Stimulated activated CD8-positive, alpha-beta memory T cell treated with anti-CD3 and anti-CD28 coated beads, Interleukin-15, amount 100 ng/mL, for 1 hour (primary cell): ENCODE results near the gene TLCD3B.

Source experiments
- DNase-seq: peaks from one replicate; pipeline ENCODE4 v3.0.0-alpha.2; 2020; ENCODE audit warnings: low read depth

TLCD3B gene

DNA sequence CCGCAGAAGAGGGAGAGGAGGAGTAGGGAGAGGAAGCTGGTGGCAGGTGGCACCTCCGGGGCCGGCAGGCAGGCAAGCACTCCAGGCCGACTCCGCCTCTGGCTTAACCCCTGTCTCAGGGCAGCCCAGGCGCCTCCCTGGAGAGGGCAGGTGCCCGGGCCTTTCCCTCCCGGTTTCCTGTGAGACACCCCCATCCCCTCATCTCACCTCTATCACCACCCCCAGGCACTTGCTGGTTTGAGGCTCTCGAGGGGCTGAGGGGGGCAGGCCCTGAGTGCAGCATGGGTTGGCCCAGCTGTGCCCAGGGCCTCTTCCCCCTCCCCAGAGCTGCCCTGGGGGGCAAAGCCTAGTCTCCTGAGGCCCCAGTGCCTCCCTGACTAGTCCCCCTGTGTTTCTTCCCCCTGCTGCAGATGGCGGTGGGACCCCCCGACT lies 26.2 kb downstream of the TLCD3B start:
- DNase-seq: no peak

DNA sequence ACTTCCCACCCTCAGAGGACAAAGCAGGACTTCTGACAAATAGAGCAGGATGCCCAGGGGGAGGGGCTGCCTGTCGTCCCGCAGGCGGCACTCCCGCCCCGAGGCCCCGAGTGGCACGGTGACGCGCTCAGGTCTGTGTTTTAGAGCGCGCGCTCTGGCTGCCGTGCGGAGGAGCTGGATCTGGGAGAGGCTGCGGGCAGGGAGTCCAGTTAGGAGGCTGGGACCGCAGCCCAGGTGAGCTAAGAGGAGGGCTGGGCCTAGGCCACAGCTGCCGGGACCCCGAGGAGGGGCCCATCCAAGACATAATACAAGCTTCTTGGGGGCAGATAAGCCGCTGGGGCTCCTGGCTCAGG lies 26.7 kb downstream of the TLCD3B start:
- no peak for DNase-seq

DNA sequence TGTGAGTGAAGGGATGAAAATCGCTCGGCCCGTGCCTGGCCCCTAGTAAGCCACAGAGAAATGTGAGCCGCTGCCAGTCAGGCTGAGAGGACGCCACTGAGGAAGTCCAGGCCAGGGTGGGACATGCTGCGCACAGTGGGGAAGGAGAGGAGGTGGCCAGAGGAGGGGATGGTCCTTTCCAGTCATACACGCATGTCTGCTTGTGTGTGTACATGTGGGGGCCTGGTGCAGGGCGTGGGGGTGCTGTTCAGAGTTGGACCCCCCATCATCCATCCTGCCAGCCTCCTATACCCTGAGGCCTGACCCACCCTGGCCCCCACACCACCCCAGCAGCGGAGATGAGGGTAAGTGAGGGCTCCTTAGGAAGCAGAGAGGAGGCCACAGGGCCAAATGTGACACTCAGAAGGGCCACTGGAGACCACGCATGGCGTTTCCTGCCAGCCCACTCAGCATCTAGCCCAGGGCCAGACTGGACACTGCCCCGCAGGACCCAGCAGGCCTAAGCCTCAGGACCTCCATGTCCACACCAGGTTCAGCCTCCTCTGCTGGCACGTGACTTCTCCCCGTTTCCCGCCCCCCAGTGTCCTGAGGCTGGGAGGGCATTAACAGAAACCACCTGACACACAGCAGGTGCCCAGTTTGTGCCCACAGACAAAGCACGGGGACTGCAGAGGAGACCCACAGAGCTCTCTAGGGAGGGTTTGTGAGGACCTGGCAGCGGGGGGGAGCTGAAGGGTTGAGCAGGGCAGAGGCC lies 27.2 kb downstream of the TLCD3B start:
- no peak for DNase-seq

DNA sequence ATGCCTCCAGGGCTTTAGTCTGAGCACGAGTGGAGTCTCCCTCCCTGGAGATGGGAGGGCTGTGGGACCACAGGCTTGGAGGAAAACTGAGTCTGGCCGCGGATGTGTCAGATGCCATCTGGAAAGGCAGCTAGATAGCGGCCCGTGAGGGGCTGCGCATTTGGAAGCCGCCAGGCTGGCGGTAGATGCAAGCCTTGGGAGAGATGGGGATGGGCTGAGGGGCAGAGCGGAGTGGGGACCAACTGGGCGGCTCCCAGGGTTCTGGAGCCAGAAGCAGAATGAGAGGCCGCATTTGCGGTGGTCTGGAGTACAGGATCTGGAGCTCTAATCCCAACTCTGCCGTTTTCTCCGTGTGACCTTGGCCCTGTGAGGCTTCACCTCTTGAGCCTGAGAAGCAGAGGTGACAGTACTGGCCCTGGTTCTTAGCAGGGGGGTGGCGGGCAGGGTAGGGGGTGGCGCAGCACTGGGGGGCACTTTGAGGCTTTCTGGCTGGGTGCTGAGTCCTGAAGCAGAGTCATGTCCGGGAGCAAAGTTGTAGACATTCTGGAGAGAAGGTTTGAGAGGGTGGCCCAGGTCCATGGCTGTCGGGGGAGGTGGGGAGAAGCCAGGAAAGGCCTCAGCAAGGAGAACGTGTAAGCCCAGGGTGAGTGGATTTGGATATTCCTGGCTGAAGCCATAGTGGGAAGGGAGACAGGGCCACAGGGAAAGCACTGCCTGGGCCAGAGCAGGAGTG lies 28.3 kb downstream of the TLCD3B start:
- DNase-seq: no peak

DNA sequence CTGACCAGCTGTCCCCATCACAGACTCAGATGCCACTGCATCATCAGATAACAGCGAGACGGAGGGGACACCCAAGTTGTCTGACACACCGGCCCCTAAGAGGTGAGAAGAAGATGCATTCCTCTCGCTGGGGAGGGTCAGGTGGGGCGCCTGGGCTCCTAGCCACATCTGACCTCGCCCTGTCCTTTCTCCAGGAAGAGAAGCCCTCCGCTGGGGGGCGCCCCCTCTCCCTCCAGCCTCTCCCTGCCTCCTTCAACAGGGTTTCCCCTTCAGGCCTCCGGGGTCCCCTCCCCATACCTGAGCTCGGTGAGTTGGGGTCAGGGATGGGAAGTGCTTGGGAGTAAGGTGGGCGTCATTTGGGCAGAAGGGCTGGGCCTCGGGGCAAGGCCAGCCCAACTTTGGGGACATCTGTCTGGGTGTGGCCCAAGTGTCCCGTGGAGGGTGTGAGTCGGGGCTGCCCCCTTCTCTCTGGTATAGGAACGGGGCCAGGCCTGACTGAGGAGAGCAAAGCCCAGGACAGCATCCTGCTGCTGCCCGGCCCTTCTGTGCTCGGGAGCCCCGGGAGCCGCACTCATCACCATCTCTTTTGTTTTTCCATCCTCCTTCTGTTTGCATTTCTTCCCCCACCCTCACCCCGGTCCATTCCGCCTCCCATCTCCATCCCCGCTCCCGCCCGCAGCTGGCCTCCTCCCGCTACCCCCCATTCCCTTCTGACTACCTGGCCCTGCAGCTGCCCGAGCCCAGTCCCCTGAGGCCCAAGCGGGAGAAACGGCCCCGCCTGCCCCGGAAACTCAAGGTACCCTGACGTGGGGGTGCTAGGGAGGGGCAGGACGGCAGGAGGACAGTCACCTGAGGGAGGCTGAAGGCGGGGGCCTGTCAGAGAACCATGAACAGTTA lies 30.1 kb downstream of the TLCD3B start:
- DNase-seq: no peak

DNA sequence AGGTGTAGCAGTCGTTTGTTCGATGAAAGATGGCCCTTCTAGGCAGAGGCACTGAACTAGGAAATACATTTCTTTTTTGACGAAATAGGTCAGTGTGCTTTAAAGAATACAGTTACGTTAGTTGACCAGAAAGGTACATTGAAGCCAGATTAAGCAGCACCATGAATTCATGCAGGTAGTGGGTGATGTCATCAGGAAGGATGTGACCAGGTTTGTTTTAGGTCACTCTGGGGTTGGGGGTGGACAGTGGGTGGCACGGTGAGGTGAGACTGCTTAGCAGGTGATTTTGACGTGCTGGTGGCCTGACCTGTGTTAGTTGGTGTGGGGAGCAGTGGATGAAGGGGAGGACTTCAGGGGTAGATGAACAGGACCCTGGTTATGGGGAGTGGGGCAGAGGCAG lies 31.5 kb downstream of the TLCD3B start:
- DNase-seq: no peak

DNA sequence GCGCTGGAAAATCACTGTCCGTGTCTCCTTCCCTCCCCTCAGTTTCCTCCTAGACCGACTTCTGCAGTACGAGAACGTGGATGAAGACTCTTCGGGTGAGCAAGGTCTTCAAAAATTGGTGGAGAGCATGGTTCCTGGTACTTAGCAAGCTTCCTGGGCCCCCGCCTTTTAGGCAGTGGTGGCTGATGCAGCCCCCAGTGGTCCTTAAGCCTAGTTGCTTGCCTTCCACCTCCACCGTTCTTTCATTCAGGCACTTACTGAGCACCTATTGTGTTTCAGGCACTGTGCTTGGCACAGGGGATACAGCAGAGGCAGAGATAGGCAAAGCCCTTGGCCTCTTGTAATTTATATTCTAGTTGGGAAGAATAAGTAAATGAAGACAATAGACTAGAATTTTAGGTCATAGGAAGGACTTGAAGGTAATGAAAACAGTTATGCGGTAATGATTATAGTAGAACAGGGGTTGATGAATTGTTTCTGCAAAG lies 34.3 kb downstream of the TLCD3B start:
- DNase-seq: no peak

DNA sequence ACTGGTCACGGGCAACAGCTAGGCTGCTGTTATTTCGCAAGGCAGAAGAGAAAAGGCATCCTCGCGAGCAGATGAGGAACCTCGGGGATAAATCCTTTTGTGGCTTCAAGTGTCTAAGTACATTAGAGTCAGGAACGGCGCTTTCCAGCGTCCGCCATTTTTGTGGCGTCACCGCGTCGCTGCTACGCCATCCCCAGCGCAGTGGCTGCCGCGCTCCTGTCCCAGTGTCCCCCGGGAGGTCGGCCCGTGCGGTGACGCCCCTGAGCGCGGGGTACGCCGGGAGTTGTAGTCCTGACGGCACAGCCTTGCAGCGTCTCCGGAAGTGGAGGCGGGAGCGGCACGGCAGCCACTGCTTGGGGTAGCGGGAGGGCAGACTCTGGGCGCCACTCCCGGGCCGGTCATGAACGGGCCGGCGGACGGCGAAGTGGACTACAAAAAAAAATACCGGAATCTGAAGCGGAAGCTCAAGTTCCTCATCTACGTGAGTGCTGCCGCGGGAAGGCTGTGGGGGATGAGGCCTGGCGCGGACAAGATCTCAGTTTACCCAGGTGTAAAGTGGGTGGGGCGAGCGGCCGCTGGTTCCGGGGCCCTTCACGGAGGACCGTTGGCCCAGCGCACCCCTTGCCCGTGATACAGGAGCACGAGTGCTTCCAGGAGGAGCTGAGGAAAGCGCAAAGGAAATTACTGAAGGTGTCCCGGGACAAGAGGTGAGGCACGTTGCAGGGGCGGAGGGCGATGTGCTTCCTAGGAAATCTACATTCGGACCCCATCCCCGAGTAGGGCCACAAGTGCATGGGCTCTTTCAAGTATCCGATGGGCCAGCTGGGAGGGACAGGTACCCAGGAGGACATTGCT lies 34.9 kb downstream of the TLCD3B start, which contains the start of gene INO80E:
Gene INO80E, plus strand, starts transcription at position 331 of the 855 bp plus-strand sequence. Its CDS starts 70 bp downstream, at position 401.
- DNase-seq: peak; percentile 99

DNA sequence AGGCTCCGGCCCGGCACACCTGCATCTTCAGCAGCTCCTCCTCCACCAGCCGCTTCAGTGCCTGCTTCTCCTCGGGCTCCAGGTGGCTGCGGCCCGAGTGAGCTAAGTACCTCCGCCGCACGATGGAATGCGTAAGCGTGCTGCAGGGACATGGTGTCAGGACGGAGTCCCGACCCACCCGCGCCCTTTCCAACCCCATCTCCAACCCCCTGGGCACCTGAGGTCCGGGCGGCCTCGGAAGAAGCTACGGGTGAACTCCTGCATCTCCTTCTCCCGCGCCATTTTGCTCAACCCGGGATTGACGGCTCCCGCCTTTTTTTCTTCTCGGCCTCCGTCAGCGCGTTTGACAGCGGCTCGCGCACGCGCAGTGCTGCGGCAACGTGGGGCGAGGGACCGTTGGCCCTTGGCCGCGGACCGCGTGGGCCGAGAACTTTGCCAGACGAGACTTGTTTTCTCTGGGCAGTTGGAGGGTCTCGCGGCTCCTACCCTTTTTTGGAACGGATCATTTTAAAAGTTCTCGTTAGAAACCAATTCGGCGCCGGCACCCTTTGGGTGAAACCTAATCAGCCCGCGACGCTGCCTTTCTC lies 35.7 kb downstream of the TLCD3B start, which contains the start of gene HIRIP3:
Gene HIRIP3, minus strand, starts transcription at position 294 of the 587 bp plus-strand sequence. Its CDS starts 12 bp downstream, at position 282.
- peak; percentile 68 for DNase-seq

DNA sequence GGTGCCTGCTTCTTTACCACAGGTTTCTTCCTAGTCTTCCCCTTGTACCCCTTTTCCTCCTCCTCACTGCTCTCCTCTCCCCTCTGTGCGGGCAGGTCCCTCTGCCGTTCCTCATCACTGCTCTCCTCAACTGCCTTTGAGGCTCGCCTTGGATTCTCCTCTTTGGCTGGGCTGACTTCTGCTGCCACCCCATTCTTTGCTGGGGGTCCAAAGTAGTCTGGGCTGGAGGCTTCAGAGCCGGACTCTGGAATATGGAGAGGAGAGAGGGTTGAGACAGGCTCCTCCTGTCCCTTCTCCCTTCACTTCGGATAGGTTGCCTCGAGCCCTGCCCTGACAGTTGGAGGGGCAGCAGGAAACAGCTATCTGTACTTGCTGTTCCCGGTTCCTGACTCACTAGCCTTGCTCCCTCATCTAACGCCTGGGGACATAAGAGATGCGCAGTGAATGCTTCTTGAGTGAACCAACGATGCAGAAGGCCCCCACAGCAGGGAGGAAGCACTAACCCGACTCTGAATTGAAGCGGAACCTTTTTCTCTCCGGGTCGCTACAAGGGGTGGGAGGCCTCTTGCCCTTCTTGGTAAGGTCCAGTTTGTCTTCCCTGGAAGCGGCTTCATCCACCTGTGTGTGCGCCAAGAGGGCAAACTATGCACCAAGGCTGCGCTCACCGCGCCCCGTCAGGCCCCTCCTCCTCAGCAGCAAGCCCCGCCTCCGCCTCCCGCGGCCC lies 36.3 kb downstream of the TLCD3B start:
- peak; percentile 42 for DNase-seq

DNA sequence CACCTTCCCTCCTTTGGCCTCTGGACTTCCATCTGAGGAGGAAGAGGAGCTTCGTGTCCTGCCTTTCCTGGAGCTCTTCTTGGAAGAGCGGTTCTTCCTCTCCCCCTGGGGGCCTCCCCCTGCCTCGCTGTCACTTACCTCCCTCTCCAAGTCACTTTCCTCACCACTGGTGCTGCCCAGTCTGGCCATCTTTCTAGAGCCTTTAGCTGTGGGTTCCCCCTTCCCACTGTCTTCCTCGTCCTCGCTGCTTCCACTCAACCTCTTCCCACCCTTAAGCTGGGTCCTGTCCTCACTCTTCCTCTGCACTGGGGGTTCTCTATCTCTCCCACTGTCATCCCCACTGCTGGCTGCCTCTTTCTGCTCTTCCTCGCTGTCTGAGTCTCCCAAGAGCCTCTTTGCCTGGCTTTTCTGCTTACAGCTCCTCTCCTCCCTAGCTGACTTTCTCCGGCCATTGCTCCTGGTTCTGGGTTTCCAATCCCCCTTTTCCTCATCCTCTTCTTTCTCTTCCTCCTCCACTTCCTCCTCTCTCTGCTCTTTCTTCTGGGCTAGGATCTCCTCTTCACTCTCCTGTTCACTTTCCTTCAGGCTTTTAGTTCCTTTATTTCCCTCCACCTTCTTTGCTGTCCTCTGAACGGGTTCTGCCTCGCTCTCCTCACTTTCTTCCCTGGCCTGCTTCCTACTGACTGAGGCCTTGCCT lies 37.0 kb downstream of the TLCD3B start:
- DNase-seq: no peak

DNA sequence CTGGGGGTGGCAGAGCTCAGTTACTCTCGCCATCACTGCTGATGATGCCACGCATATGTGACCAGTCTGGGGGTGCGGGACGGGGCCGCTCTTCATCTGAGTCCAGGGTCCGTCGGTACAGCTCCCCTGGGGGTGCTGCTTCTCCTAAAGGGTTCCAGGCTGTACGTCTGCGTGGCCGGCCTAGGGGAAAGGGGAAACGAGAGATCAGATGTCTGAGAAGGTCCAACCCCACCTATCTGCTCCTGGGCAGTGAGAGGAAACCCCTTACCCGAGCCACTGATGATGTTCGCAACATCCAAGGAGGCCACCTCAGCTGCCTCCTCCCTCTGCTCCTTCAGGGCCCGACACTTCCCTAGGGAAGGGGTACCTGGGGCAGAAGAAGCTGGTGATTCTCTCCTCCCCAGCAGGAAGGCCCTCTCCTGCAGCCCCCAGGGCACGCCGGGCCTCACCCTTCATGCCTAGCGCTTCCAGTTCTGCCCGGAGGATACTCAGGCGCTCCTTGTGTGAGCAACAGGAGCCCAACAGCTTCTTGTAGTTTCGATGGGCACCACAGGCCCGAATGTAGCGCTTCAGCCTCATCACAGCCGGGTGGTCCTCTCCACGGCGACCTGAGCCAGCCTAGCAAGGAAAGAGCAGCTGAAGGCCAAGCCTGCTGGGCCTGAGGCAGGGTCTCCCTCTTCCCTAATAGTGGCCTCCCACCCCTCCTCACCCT lies 37.7 kb downstream of the TLCD3B start:
- DNase-seq: no peak

DNA sequence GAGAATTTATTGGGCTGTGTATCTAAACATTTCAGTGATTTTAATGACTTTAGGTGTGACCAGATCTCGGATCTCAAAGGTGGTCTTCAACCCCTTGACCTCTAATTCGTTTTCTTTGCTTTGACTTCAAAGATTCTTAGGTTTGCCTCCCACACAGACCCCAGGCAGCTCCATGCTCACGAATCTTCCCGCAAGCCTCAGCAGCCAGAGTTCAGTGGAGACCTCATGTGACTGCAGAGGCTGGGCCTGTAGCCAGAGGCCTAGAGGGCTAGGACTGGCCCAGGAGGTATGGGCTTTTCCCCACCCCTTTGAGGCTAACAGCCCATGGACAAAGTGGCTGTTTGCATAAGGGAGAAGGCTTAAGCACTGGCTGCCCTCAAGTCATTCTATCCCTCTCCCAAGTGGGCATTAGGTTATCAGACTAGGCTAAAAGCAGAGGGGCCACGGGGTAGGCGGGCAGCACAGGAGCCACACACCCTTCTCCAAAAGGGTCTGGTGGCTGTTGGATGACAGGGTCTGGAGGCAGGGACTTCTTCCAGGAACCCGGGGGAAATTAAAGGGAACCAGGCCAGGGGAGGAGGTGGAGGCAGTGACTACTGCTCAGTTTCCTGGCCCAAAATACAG lies 38.6 kb downstream of the TLCD3B start:
- DNase-seq: no peak

DNA sequence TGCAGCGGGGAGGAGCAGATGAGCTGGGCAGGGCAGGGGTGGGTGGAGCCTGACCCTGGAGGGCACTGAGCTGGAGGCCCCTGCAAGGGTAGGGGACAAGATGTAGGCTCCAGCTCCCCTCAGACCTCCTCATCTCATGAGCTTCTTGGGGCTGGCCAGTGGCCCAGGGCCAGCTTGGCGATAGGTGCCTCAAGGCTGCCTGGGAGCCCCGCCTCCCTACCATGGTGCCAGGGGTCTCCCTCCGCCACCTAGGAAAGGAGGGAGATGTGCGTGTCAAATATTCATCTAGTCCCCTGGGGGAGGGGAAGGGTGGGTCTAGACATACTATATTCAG lies 39.5 kb downstream of the TLCD3B start:
- no peak for DNase-seq

DNA sequence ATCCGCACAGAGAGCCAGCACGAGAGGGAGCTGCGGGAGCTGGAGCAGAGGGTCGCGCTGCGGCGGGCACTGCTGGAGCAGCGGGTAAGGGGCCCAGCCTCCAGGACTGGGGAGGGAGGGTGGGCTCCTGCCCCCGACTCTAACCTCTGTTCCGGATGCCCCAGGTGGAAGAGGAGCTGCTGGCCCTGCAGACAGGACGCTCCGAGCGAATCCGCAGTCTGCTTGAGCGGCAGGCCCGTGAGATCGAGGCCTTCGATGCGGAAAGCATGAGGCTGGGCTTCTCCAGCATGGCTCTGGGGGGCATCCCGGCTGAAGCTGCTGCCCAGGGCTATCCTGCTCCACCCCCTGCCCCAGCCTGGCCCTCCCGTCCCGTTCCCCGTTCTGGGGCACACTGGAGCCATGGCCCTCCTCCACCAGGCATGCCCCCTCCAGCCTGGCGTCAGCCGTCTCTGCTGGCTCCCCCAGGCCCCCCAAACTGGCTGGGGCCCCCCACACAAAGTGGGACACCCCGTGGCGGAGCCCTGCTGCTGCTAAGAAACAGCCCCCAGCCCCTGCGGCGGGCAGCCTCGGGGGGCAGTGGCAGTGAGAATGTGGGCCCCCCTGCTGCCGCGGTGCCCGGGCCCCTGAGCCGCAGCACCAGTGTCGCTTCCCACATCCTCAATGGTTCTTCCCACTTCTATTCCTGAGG lies 40.0 kb downstream of the TLCD3B start:
- no peak for DNase-seq

DNA sequence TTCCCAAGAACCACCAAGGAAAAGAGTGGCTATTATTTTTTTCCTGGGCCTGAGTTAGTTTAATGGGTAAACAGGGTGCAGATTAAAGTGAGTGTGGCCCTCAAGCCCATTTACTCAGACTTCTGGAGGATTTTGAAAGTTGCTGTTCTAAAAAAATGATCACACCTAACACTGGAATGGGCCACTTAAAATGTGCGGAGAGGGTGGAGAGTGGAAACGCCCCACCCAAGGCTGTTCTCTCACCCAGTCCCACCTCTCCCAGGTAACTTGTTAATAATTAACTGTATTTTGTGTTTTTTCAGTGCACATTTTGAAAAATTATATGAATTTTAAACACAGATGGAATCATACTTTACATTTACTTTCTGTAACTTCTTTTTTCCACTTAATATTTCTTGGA lies 41.0 kb downstream of the TLCD3B start:
- DNase-seq: no peak

DNA sequence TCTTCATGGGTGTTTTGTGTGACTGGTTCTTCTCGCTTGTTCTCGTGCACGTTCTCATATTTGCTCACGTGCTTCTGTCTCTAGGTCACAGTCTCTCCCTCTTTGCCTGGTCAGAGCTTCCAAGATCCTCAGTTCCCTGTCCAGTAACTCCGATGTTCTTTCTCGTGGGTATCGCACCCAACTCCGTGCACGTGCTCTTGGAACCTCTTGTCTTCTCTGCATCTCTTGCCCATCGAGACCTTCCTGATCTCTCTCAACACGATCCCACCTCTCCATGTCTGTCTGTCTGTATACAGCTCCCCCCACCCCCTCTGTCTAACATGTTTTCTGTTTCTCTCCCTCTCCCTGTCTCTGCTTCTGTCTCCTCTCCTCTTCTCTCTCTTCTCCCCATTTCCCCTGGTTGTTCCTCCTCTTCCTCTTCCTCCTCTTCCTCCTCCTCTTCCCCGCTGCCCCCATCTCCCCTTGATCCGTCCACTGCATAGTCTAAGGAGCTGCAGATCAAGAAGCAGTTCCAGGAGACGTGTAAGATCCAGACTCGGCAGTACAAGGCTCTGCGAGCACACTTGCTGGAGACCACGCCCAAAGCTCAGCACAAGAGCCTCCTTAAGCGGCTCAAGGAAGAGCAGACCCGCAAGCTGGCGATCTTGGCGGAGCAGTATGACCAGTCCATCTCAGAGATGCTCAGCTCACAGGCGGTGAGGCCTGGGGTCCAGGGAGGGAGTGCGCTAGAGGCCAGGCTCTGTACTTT lies 41.8 kb downstream of the TLCD3B start:
- no peak for DNase-seq
